HG02938 (cell line): ENCODE measurements around the gene EYS.
"Not testable (repeated sequence)": the region's sequence is repeated elsewhere in the genome, so short reads cannot be mapped to it uniquely, and the experiment has no call there.

ENCODE experiments used
- ATAC-seq: cut with Tn5 transposase; IDR thresholded peaks from one replicate; pipeline ENCODE4 v1.9.1; 2021; ENCODE audit warnings: mild to moderate bottlenecking, moderate library complexity; ENCODE audit not compliant: unreplicated experiment

EYS gene

GRCh38 chr6:64012351-64013001 lies 1694.5 kb downstream of the EYS start:
- no peak for ATAC-seq

DNA sequence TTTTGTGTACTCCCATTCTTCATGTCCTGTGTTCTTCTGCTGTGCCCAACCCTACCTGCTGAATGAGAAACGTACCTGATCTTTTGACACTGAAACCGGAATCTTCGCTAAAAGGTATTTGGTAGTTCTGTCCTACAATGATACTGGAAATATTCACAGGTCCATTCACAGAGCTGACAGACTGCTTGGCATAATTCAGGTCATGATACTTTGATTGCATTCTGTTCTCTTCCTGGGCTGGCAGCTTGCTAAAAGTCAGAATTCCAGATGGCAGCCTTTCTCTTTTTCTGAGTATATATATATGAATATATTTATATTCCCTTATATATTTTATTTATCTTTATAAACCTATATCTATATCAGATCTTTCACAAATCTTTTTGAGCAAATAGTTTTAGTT lies 1696.4 kb downstream of the EYS start:
- ATAC-seq, result no peak

GRCh38 chr6:64010010-64010409 lies 1697.0 kb downstream of the EYS start:
- ATAC-seq, result no peak

GRCh38 chr6:64006246-64006645 lies 1700.8 kb downstream of the EYS start:
- ATAC-seq, result no peak

- ATAC-seq, result no peak
These were observed 1706.1 kb downstream of the EYS start for GRCh38 chr6:64000818-64001491.

GRCh38 chr6:63999613-64000012 lies 1707.4 kb downstream of the EYS start:
- ATAC-seq, result no peak

DNA sequence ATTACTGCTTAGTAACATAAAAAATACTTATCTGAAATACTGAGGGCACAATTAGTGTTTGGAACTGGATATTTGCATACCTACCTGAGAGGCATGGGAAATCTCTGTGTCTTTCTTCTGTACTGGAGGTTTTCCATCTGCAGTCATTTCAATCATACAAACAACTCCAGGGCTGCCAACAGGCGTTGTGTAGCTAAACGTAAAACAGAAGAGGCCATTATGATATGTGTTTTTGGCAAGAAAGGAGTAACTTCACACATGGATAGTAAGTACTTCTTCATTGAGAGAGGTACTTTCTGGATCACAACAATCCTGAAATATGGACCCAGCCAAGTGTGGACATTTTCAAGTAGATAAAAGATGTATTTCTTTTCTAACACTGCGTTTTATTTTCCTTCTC lies 1708.0 kb downstream of the EYS start:
- ATAC-seq, result no peak

DNA sequence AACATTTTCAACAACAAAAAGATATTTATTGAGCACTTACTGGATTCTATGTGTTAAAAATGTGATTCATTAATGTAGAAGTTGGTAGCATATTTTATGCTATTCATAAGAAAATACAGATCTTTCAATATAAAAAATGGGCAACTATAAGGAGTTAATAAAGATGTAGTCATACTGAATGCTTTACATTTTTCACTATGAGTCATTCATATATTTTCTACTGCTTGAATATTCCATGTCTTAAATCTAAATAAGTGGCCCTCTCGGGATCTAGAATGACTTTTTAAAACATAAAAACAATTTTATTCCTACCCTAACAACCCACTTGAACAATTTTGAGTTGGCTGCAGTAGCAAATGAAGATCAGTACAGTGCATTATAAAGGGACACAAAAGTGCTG lies 1709.3 kb downstream of the EYS start:
- no peak for ATAC-seq

DNA sequence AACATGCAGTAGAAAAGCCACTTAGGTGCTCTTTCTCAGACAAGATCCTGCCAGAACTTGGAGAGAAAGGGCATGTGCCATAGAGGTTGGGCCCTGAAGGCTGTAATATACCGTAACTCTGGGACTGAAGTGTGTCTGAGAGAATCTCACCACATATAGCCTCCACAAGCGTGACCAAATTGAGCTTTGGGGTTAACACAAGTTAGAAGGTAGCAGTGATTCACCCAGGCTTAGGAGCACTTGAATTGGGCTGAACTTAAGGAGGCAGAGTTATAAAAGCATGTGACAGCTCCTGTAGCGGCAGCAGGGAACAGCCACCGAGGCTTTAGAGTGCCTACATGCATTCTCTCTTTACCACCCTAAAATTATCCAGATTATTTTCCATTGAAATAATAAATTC lies 1709.8 kb downstream of the EYS start:
- no peak for ATAC-seq

DNA sequence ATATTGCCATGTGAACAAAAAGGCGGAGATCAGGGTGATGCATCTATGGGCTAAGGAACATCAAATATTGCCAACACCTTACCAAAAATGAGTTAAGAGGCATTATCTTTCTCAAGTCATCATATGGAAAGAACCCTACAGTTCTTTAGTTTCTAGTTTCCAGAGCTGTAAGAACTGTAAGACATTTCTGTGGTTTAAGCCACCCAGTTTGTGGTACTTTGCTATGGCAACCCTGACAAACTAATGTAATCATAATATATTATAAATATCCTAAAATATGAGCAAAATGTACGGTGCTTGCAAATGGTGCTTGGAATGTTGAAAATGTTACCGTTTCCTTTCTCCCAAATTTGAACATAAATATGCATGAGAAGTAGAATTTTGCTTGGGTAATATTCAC lies 1721.8 kb downstream of the EYS start:
- no peak for ATAC-seq

- ATAC-seq, result no peak
These were observed 1731.3 kb downstream of the EYS start for GRCh38 chr6:63975699-63976098.

DNA sequence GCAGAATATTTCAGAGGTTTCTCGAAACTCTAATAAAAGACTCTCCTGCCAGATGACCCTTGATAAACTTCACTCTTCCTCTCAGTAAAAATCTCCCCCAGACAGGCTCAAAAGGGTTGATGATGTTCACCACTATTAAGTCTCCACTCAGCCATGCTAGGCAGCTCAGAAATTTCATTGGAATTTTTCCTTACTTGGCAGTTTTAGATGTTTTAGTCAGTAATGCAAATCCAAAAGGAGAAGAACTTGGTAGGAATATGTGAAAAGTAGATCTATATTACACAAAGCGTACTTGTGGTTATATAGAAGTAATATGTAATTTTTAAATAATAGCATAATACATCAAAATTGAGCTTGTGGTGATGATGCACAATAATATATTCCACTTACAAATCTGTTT lies 1738.4 kb downstream of the EYS start:
- no peak for ATAC-seq

GRCh38 chr6:63964366-63964765 lies 1742.7 kb downstream of the EYS start:
- ATAC-seq, result no peak

GRCh38 chr6:63963769-63964315 lies 1743.2 kb downstream of the EYS start:
- no peak for ATAC-seq

DNA sequence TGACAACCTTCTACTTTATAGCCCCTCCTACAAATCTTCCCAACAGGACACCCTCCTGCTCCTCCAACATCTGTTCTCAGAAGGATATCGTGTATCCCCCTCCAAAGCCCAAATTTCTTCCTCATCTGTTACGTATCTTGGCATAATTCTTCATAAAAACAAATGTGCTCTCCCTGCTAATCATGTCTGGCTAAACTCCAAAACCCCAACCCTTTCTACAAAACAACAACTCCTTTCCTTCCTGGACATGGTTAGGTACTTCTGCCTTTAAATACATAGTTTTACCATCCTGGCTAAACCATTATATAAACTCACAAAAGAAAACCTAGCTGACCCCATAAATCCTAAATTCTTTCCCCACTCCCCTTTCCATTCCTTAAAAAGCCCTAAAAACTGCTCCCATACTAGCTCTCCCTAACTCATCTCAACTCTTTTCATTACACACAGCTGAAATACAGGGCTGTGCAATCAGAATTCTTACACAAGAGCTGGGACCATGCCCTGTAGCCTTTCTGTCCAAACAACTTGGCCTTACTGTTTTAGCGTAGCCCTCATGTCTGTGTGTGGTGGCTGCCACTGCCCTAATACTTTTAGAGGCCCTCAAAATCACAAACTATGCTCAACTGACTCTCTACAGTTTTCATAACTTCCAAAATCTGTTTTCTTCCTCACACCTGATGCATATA lies 1753.5 kb downstream of the EYS start:
- not testable (repeated sequence) for ATAC-seq

- ATAC-seq, result no peak
These were observed 1759.1 kb downstream of the EYS start for GRCh38 chr6:63947792-63948529.

DNA sequence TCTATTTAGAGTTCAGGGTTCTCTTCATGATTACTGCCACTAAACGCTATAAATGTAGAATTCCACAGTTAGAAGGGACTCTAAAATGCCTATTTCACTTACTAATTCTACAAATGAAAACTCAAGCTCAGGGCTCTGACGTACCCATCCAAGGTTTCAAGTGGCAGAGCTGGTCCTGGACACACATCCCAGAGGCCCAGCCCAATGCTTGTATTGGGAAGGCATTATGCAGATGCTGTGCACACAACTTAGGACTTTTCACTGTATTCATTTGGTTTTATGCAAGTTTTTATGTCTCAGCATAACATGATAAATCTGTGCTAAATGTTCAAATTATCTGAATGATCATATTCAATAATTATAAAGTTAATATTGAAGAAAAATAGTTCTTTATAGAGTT lies 1761.0 kb downstream of the EYS start:
- no peak for ATAC-seq

GRCh38 chr6:63943826-63944225 lies 1763.2 kb downstream of the EYS start:
- no peak for ATAC-seq

GRCh38 chr6:63941747-63942470 lies 1765.1 kb downstream of the EYS start:
- ATAC-seq, result no peak

DNA sequence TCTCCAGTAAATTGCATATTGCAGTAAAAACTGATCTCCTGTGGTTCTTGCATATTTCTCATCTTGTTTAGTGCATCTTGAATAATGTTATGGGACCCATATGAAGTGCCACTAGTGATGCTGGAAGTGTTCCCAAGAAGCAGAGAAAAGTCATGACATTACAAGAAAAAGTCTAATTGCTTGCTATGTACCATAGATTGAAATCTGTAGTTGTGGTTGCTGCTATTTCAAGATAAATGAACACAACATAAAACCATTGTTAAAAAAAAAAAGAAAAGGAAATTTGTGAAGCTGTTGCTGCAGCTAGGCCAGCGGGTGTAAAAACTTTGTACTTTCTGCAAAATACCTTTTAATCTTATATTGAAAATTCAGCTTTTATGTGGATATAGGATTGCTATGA lies 1767.0 kb downstream of the EYS start:
- ATAC-seq, result no peak

- no peak for ATAC-seq
These were observed 1770.6 kb downstream of the EYS start for GRCh38 chr6:63936399-63936798.
